Uterine smooth muscle cell (primary cell): ENCODE results near the gene PIANP. TPM values are rescaled to one million over a fixed set of nuclear protein-coding genes. Genes with fewer than 3 reads are reported as not detected.

ENCODE experiments used
- total RNA-seq: library from RNA; depleted of rRNA; stranded (reverse); fragments of >200 nt; gene quantifications from 2 replicates; pipeline ENCODE4 v1.2.3, GENCODE V29; 2014

The PIANP gene
- under 0.01 TPM in 1 of 2 replicates, not detected in the other for total RNA-seq

GRCh38 chr12:6700646-6701051, at the start of gene PIANP:
PIANP (minus strand) TSS chr12:6700815; CDS start chr12:6698061, 2,754 bp downstream.

GRCh38 chr12:6723607-6724408, 23.2 kb upstream of the PIANP start, which contains the start of gene COPS7A:
COPS7A (plus strand) TSS chr12:6724046; CDS start chr12:6724657, 611 bp downstream.

GRCh38 chr12:6688999-6689882, 11.4 kb downstream of the PIANP start, which contains the start of gene ZNF384:
ZNF384 (minus strand) TSS chr12:6689375; CDS start chr12:6679520, 9,855 bp downstream.

GRCh38 chr12:6662906-6663742, 37.5 kb downstream of the PIANP start, which contains the start of gene ING4:
ING4 (minus strand) TSS chr12:6663119; CDS start chr12:6663101, 18 bp downstream.

GRCh38 chr12:6647083-6647604, 53.5 kb downstream of the PIANP start, which contains the start of gene ACRBP:
ACRBP (minus strand) TSS chr12:6647432; CDS start chr12:6647366, 66 bp downstream.

Other genes starting within 250 kb of the PIANP start
- 7.1 and 12.1 TPM in 2 replicates for gene TAPBPL, start 248.8 kb downstream of the PIANP start, total RNA-seq
- gene VAMP1, start 230.1 kb downstream of the PIANP start, total RNA-seq = 3.3 and 7.4 TPM in 2 replicates
- 87.9 and 108 TPM in 2 replicates for gene MRPL51, start 207.6 kb downstream of the PIANP start, total RNA-seq
- 59.0 and 113 TPM in 2 replicates for gene NCAPD2, start 206.7 kb downstream of the PIANP start, total RNA-seq
- 5,674 and 7,219 TPM in 2 replicates for gene GAPDH, start 166.3 kb downstream of the PIANP start, total RNA-seq
- gene IFFO1, start 144.8 kb downstream of the PIANP start, total RNA-seq = 15.0 and 15.1 TPM in 2 replicates
- gene NOP2, start 132.5 kb downstream of the PIANP start, total RNA-seq = 25.4 and 29.9 TPM in 2 replicates
- 259 and 264 TPM in 2 replicates for gene CHD4, start 93.4 kb downstream of the PIANP start, total RNA-seq
- gene LPAR5, start 64.9 kb downstream of the PIANP start, total RNA-seq = 0.12 TPM in 1 of 2 replicates, not detected in the other
- 0.22 and 0.25 TPM in 2 replicates for gene ACRBP, start 53.4 kb downstream of the PIANP start, total RNA-seq
- 20.8 and 30.4 TPM in 2 replicates for gene ING4, start 37.7 kb downstream of the PIANP start, total RNA-seq
- 10.1 and 10.3 TPM in 2 replicates for gene ZNF384, start 11.4 kb downstream of the PIANP start, total RNA-seq
- 76.7 and 77.9 TPM in 2 replicates for gene COPS7A, start 23.2 kb upstream of the PIANP start, total RNA-seq
- 131 and 181 TPM in 2 replicates for gene MLF2, start 52.3 kb upstream of the PIANP start, total RNA-seq
- gene PTMS, start 65.5 kb upstream of the PIANP start, total RNA-seq = 60.1 and 63.5 TPM in 2 replicates
- gene LAG3, start 71.7 kb upstream of the PIANP start, total RNA-seq = under 0.01 and 0.11 TPM in 2 replicates
- gene CD4, start 88.7 kb upstream of the PIANP start, total RNA-seq = 0.25 TPM in 1 of 2 replicates, not detected in the other
- 5.0 and 6.0 TPM in 2 replicates for gene GPR162, start 121.0 kb upstream of the PIANP start, total RNA-seq
- gene P3H3, start 127.6 kb upstream of the PIANP start, total RNA-seq = 133 and 175 TPM in 2 replicates
- gene GNB3, start 140.1 kb upstream of the PIANP start, total RNA-seq = 2.9 and 3.7 TPM in 2 replicates
- 9.0 and 35.9 TPM in 2 replicates for gene CDCA3, start 150.5 kb upstream of the PIANP start, total RNA-seq
- 94.9 and 147 TPM in 2 replicates for gene USP5, start 151.3 kb upstream of the PIANP start, total RNA-seq
- gene TPI1, start 166.7 kb upstream of the PIANP start, total RNA-seq = 1,238 and 1,525 TPM in 2 replicates
- 7.0 and 9.5 TPM in 2 replicates for gene SPSB2, start 172.5 kb upstream of the PIANP start, total RNA-seq
- gene LRRC23, start 204.0 kb upstream of the PIANP start, total RNA-seq = 8.6 and 14.4 TPM in 2 replicates
- 29.0 and 38.4 TPM in 2 replicates for gene ENO2, start 213.8 kb upstream of the PIANP start, total RNA-seq
- gene ATN1, start 227.1 kb upstream of the PIANP start, total RNA-seq = 15.7 and 22.4 TPM in 2 replicates
- gene RNU7-1, start 243.0 kb upstream of the PIANP start, total RNA-seq = not detected in 2 replicates
- gene C12orf57, start 243.2 kb upstream of the PIANP start, total RNA-seq = 60.8 and 143 TPM in 2 replicates